ENCODE data around the gene STK31.

GRCh38 chr7:23710000-23710399, at the start of gene STK31:
- TF ChIP-seq CTCF (IDR thresholded peaks at IDR 0.05; ENCODE audit: extremely low read depth in 1 of 2, insufficient read depth in 1 of 2, low read depth in 1 of 2, low read length in 2 of 2) (no peak), POLR2A (IDR thresholded peaks at IDR 0.05; ENCODE audit: low read depth, low read length) (no peak)
